Urothelium cell line (cell line): ENCODE data around the gene GPR108.
A peak's percentile ranks its signal among the peaks of the same experiment; 100 is the strongest.
"Not testable (repeated sequence)": the region's sequence is repeated elsewhere in the genome, so short reads cannot be mapped to it uniquely, and the experiment has no call there.

ENCODE experiments used
- DNase-seq: peaks from one replicate; pipeline ENCODE4 v3.0.0; 2011; ENCODE audit warnings: low spot score, mixed read lengths
- FAIRE-seq: peaks from 2 replicates; lab custom pipeline; 2011; peaks lifted over from hg19 to GRCh38; lab: Jason Lieb, UNC

The GPR108 gene

DNA sequence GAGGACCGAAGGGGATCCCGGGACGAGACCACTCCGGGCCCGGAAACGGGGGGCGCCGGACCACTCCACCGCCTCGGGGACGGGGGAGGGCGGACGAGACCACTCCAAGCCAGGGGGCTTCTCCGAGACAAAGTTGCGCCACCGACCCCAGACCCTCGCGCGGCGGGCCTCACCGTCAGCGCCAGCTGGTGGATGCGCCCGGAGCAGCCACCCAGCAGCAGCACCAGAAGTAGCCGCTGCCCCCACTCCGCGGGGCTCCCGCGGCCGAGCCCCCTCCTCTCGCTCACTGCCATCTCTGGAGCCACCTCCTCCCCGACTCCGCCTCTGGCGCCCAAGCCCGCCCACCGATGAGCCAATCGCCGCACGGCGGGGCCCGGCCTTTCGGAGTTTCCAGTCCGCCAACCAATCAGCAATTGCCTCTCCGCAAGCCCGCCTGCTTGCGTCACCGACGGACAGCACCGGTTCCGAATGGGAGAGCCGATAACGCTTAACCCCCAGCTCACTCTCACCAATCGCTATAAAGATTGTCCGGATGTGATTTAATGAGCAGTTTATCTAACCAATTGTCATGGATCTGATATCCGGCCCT, at the start of gene GPR108:
GPR108 (minus strand) TSS at position 297 of the 589 bp plus-strand sequence; CDS start at position 293, 4 bp downstream.
- DNase-seq (peak; percentile 95), FAIRE-seq (no peak)

- FAIRE-seq (no peak), DNase-seq (no peak)
These were observed 41.8 kb upstream of the GPR108 start for GRCh38 chr19:6779206-6779605.

DNA sequence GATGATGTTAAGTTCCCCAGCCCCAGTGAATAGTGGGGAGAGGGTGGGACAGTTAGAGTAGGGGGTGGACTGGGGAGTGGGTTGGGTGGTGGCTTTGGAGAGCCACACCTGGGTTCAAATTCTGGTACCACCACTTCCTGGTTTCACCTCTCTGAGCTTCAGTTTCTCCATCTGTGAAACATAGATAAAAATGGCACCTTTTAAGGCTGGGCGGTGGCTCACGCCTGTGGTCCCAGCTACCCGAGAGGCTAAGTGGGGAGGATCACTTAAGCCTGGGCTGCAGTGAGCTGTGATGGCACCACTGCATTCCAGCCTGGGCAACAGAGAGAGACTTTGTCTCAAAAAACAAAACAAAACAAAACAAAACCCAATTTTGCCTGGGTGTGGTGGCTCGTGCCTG, 41.0 kb upstream of the GPR108 start:
- DNase-seq (no peak), FAIRE-seq (no peak)

GRCh38 chr19:6777434-6777833, 40.1 kb upstream of the GPR108 start:
- FAIRE-seq (no peak), DNase-seq (no peak)

DNA sequence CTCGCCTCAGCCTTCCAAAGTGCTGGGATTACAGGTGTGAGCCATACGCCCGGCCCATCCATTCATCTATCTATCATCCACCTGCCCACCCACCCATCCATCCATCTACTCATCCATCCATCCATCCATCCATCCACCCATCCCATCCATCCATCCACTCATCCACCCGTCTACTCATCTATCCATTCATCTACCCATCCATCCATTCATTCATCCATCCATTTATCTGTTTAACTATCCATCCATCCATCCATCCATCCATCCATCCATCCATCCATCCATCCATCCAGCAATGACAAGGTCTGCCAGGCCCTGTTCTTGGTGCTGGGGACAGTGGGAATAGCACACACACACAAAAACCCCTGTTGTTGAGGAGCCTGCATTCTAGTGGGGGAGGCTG, 39.6 kb upstream of the GPR108 start:
- no peak for DNase-seq
- FAIRE-seq = no peak

DNA sequence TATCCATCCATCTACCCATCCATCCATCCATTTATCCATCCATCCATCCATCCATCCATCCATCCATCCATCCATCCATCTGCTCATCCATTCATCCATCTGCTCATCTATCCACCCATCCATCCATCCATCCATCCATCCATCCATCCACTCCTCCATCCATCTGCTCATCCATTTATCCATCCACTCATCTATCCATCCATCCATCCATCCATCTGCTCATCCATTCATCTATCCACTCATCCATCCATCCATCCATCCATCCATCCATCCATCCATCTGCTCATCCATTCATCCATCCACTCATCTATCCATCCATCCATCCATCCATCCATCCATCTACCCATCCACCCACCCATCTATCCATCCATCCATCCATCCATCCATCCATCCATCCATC, 38.7 kb upstream of the GPR108 start:
- not testable (repeated sequence) for FAIRE-seq, DNase-seq

- no peak for DNase-seq
- FAIRE-seq = no peak
These were observed 37.7 kb upstream of the GPR108 start for GRCh38 chr19:6774821-6775707.

DNA sequence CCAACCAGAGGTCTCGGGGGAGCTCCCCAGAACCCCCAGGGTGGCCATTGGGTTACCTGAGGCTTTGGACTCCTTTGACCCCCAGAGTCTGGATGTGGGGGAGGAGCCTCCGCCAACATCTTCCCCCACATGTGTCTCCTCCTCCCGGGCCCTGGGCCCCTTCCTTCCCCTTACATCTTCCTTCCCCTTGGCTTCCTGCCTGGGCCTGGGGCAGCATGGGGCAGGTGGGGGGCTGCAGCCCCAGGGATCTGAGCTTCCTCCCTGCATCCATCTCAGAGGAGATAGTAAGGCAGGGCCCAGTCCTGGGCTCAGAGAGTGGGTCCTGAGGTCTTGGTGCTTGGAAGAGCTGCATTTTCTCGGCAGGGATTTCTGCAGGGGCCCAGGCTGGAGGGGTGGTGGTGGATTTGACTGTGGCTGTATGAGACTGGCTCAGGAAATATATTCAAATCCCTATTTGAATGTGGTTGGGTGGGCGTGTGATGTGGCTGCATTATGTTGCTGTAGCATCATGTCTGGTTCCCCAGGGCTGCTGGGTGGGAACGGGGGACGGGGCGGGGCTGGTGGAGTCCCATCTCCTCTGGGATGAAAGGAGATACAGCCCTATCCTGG, 36.0 kb upstream of the GPR108 start:
- FAIRE-seq (no peak), DNase-seq (no peak)

DNA sequence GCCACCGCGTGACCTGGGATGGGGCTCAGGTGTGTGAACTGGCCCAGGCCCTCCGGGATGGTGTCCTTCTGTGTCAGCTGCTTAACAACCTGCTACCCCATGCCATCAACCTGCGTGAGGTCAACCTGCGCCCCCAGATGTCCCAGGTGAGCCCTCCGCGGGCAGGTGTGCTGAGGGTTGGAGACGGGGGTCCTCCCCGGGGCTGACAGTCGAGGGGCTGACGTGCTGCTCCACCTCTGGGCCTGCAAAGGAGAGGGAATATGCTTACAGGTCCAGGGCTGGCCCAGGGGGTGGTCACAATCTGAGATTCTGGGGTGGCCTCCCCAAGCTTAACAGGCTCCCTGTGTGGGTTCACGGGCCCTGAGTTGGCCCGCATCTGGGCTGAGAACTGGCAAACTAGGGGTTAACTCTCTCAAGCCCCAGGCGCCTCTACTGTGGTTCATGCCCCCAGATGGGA, 35.5 kb upstream of the GPR108 start:
- no peak for DNase-seq
- FAIRE-seq = no peak

- FAIRE-seq (no peak), DNase-seq (no peak)
These were observed 34.9 kb upstream of the GPR108 start, which contains the start of gene VAV1 for GRCh38 chr19:6772028-6772865. TSS of gene VAV1 (plus strand) at chr19:6772708. CDS start at chr19:6772808, 100 bp downstream.

DNA sequence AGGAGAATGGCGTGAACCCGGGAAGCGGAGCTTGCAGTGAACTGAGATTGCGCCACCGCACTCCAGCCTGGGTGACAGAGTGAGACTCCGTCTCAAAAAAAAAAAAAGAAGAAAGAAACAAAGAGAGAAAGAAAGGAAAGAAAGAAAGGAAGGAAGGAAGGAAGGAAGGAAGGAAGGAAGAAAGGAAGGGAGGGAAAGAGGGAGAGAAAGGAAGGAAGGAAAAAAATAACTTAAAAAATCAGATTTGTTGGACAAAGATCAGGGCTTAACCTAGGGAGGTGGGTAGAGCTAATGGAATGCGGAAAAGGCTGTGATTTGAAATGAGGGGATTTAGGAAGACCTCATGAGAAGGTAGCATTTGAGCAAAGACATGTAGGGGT, 34.3 kb upstream of the GPR108 start:
- not testable (repeated sequence) for DNase-seq, FAIRE-seq

DNA sequence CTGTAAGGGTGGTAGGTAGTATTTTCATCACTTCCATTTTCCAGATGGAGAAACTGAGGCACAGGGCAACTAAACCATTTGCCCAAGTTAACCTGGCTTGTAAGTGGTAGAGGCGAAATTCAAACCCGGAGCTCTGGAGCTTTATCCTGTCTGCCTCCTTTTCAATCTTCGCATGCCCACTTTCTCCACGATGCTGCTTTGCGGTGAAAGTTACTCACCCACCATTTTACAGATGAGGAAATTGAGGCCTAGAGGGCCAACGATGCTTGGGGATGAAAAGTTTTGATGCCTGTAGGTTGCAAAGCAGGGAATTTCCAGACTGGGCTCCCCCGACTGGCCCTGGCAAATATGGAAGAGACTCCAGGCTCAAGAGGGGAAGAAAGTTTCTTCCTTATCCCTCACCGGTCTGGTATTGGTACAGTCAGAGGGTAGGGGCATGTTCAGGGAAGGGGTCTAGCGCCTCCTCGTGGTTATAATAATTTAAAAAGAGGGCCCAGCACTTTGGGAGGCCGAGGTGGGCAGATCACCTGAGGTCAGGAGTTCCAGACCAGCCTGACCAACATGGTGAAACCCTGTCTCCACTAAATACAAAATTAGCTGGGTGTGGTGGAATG, 31.7 kb upstream of the GPR108 start:
- DNase-seq (no peak), FAIRE-seq (no peak)

GRCh38 chr19:6768236-6768785, 30.9 kb upstream of the GPR108 start:
- FAIRE-seq = no peak

DNA sequence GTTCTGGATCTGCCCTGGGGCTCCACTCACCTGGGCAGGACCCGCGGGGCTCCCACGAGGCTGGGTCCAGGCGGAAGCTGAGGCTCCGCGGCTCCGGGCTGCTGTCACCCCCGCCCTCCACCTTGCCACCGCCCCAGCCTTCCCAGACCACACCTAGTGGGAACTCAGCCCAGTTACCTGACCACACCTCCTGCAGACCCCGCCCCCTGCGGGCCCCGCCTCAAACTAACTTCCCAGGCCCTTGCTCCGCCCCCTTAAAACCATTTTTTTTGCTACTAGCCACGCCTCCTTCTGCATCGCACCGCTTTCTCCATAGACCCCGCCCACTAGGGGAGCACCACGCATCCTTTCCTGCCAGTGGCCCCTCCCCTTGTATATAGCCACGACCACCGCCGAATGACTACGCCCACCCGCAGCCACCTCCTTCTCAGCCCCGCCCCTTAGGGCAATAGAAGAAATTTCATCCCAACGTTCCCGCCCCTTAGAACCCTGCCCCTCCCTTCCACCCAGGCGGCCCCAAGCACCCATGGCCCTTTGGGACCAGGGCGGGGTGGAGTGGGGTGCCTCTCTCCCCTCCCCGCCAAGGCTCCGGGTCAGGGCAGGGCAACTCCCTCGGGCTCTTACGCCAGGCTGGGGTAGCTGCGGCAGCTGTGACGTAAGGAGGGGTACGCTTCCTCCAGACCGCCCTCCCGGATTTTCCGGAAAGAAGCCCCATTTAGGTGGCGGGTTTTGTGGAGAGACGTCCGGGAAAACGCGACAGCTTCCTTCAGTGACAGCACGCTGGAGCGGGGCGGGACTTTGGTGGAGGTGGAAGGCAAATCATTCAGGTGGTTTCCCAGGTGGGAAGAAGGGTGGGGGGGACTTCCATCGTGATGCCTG, 30.2 kb upstream of the GPR108 start, which contains the start of gene SH2D3A:
SH2D3A (minus strand) TSS at position 79 of the 879 bp plus-strand sequence. CDS start 3,687 bp downstream, outside the sequence.
- peak; percentile 35 for DNase-seq

More at GRCh38 chr19:6768236-6768785, 30.9 kb upstream of the GPR108 start:
- DNase-seq = no peak

DNA sequence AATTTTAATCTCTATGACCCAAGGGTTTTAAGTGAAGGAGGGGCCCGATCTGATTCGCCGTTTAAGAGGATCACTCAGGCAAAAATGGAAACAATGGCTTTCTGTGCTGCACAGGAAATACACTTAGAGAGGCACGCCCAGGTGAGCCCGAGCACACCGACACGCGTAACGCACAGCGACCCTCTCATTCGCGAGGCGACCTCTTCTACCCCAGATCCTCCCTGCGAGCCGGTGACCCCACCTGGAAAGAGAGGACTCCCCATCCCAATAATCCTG, 29.6 kb upstream of the GPR108 start:
- FAIRE-seq = no peak
- no peak for DNase-seq

More for the DNA sequence above, 30.2 kb upstream of the GPR108 start, which contains the start of gene SH2D3A:
- FAIRE-seq = no peak

DNA sequence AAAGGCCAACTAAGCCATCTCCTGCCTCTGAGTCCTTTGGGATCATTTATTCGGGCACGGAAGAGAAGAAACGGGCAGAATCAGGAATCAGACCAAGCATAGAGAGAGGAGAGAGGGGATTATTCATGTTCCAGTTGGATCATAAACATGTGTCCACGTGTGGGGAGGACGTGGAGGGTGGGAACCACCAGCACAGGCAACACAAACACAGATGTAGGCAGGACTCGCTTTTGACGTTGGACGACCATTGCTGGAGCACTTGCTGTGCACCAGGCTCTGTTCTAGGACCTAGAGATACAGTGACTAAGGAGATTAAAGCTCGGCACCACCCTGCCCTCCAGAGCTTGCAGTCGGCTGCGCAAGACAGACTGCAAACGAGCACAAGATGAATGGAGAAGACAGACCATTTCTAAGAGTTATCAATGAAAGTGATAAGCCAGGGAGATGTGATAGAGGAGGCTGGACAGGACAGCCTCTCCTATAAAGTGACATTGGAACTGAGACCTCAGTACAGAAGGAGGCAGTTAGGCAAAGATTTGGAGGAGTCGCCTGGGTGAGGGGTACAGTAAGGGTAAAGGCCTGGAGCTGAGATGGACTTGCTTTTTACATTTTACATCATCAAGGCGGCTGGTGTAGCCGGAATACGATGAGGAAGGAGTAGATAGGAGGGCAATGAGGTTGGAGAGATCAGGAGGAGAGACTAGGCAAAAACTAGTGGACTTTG, 29.1 kb upstream of the GPR108 start:
- FAIRE-seq = no peak

DNA sequence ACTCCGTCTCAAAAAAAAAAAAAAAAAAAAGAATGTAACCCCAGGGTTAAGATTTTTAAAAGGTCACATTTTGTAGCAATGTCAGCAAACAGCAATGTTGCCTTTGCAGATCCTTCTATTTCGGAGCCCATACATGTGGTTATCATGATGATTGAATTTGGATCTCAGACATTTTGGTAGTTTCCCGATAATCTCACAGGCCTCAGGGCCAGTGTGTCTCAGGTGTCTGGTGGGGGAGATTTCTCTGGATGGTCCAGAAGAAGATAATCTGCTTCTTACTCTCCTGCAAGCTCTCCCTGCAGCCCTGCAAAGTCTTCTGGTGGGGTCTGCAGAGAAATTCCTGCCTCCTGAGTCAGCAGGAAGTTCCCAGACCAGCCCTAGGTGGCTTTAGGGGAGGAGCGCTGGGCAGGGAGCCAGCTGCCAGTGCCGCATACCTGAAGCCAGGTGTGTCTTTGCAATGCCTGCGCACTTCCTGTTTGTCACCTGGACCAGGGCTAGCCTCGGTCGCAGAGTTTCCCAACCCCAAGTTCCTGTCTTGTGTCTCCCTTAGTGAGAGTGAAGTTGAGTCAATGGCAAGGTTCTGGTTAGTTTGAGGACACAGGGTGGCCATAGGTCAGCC, 28.5 kb upstream of the GPR108 start:
- FAIRE-seq = no peak
- peak; percentile 62 for DNase-seq

More for the DNA sequence above, 29.1 kb upstream of the GPR108 start:
- DNase-seq = no peak
